ENCODE results near the gene TTYH2.

TTYH2 gene

GRCh38 chr17:74297941-74298340, 84.6 kb downstream of the TTYH2 start:
- no peak for TF ChIP-seq CTCF (IDR thresholded peaks at IDR 0.05; ENCODE audit: low read depth, low read length)
- H3K27me3 ChIP-seq: no peaks in the 10 kb centered on the region
- H3K4me1 ChIP-seq: peaks cover 6% of the 10 kb centered on the region
- no peaks in the 10 kb centered on the region for H3K9me3 ChIP-seq
- no peak for DNase-seq
- H3K36me3 ChIP-seq: no peaks in the 10 kb centered on the region
- no peak overlapping the region for H3K4me3 ChIP-seq (ENCODE audit: low read depth, low read length)

- Histone ChIP-seq H3K4me3 (ENCODE audit: low read depth, low read length) (no peak overlapping the region), H3K27me3 (no peaks in the 10 kb centered on the region), H3K4me1 (peaks cover 6% of the 10 kb centered on the region), H3K9me3 (no peaks in the 10 kb centered on the region), H3K36me3 (no peaks in the 10 kb centered on the region)
- TF ChIP-seq CTCF (IDR thresholded peaks at IDR 0.05; ENCODE audit: low read depth, low read length): no peak
- no peak for DNase-seq
Observed at GRCh38 chr17:74298778-74299177, 85.4 kb downstream of the TTYH2 start.

- no peak for TF ChIP-seq CTCF (IDR thresholded peaks at IDR 0.05; ENCODE audit: low read depth, low read length)
- Histone ChIP-seq H3K4me3 (ENCODE audit: low read depth, low read length) (no peak overlapping the region), H3K4me1 (peaks cover 6% of the 10 kb centered on the region)
Observed at GRCh38 chr17:74299226-74300009, 86.0 kb downstream of the TTYH2 start.

GRCh38 chr17:74303305-74303704, 89.9 kb downstream of the TTYH2 start:
- TF ChIP-seq CTCF (IDR thresholded peaks at IDR 0.05; ENCODE audit: low read depth, low read length): no peak
- no peaks in the 10 kb centered on the region for H3K9me3 ChIP-seq
- H3K4me1 ChIP-seq: no peaks in the 10 kb centered on the region
- no peaks in the 10 kb centered on the region for H3K36me3 ChIP-seq
- DNase-seq: no peak
- no peak overlapping the region for H3K4me3 ChIP-seq (ENCODE audit: low read depth, low read length)
- H3K27me3 ChIP-seq: no peaks in the 10 kb centered on the region

More at GRCh38 chr17:74299226-74300009, 86.0 kb downstream of the TTYH2 start:
- no peaks in the 10 kb centered on the region for H3K9me3 ChIP-seq
- H3K27me3 ChIP-seq: no peaks in the 10 kb centered on the region
- no peak for DNase-seq
- no peaks in the 10 kb centered on the region for H3K36me3 ChIP-seq

- Histone ChIP-seq H3K9me3 (no peaks in the 10 kb centered on the region), H3K4me3 (ENCODE audit: low read depth, low read length) (no peak overlapping the region), H3K4me1 (no peaks in the 10 kb centered on the region), H3K36me3 (no peaks in the 10 kb centered on the region), H3K27me3 (no peaks in the 10 kb centered on the region)
- no peak for TF ChIP-seq CTCF (IDR thresholded peaks at IDR 0.05; ENCODE audit: low read depth, low read length)
- no peak for DNase-seq
Observed at GRCh38 chr17:74304184-74304583, 90.8 kb downstream of the TTYH2 start.

GRCh38 chr17:74305865-74306654, 92.7 kb downstream of the TTYH2 start:
- Histone ChIP-seq H3K4me3 (ENCODE audit: low read depth, low read length) (no peak overlapping the region), H3K4me1 (no peaks in the 10 kb centered on the region), H3K27me3 (0 out of 2 replicates have a peak, but pooled peaks cover 2% of the 10 kb centered on the region), H3K36me3 (no peaks in the 10 kb centered on the region), H3K9me3 (no peaks in the 10 kb centered on the region)
- peak; percentile 18; the same call in 1 of the 2 replicates for TF ChIP-seq CTCF (IDR thresholded peaks at IDR 0.05; ENCODE audit: low read depth, low read length)
- no peak for DNase-seq
